Neural progenitor cell (in vitro differentiated cells): ENCODE results near the gene TEDC1. TPM values are rescaled to one million over a fixed set of nuclear protein-coding genes. Genes with fewer than 3 reads are reported as not detected.

Source experiments
- DNase-seq: peaks from one replicate; pipeline ENCODE4 v3.0.0-alpha.2; 2016; ENCODE audit warnings: low spot score
- H2AFZ ChIP-seq: fragments of 200-600 bp; sonication (generic); replicated peaks from 2 replicates; pipeline ENCODE4 v1.6.1; 2016; ENCODE audit warnings: antibody characterized with exemption
- H3F3A ChIP-seq: fragments of 200-600 bp; sonication (generic); 2 replicates; pipeline ENCODE4 v1.6.1; 2016; ENCODE audit warnings: antibody characterized with exemption, low read depth
- H3K27ac ChIP-seq: fragments of 200-600 bp; sonication (generic); 2 replicates; pipeline ENCODE4 v1.5.1; 2016; ENCODE audit warnings: mild to moderate bottlenecking
- H3K27me3 ChIP-seq: fragments of 200-600 bp; sonication (generic); 2 replicates; pipeline ENCODE4 v1.6.1; 2016; ENCODE audit warnings: mild to moderate bottlenecking, moderate library complexity
- H3K36me3 ChIP-seq: fragments of 200-600 bp; sonication (generic); 2 replicates; pipeline ENCODE4 v1.5.1; 2016
- H3K4me1 ChIP-seq: fragments of 200-600 bp; sonication (generic); 2 replicates; pipeline ENCODE4 v1.6.1; 2016; ENCODE audit warnings: mixed run types
- H3K4me2 ChIP-seq: fragments of 200-600 bp; sonication (generic); 2 replicates; pipeline ENCODE4 v1.6.1; 2016
- H3K4me3 ChIP-seq: fragments of 200-600 bp; sonication (generic); 2 replicates; pipeline ENCODE4 v1.5.1; 2016
- H3K79me2 ChIP-seq: fragments of 200-600 bp; sonication (generic); 2 replicates; pipeline ENCODE4 v1.6.1; 2016; ENCODE audit warnings: low read depth
- H3K9ac ChIP-seq: fragments of 200-600 bp; sonication (generic); 2 replicates; pipeline ENCODE4 v1.6.1; 2016
- H3K9me3 ChIP-seq: fragments of 200-600 bp; sonication (generic); 2 replicates; pipeline ENCODE4 v1.5.1; 2016; ENCODE audit warnings: low read depth
- H4K20me1 ChIP-seq: fragments of 200-600 bp; sonication (generic); 2 replicates; pipeline ENCODE4 v1.6.1; 2016; ENCODE audit warnings: low read depth
- H3K27ac Mint-ChIP-seq: 3 replicates; pipeline ENCODE4 v1.8.0; 2021; ENCODE audit warnings: mixed read lengths
- H3K27me3 Mint-ChIP-seq: 2 replicates; pipeline ENCODE4 v1.8.0; 2022; ENCODE audit warnings: low read depth, mild to moderate bottlenecking, inconsistent platforms, moderate library complexity, mixed read lengths; ENCODE audit not compliant: insufficient read depth
- H3K36me3 Mint-ChIP-seq: 3 replicates; pipeline ENCODE4 v1.8.0; 2021; ENCODE audit warnings: mixed read lengths
- H3K4me1 Mint-ChIP-seq: 3 replicates; pipeline ENCODE4 v1.8.0; 2021; ENCODE audit warnings: mixed read lengths
- H3K4me3 Mint-ChIP-seq: 3 replicates; pipeline ENCODE4 v1.8.0; 2021; ENCODE audit warnings: mild to moderate bottlenecking, moderate library complexity, mixed read lengths
- H3K9me3 Mint-ChIP-seq: 3 replicates; pipeline ENCODE4 v1.8.0; 2020; ENCODE audit warnings: mixed read lengths
- EZH2 ChIP-seq: fragments of 200-600 bp; sonication (generic); IDR thresholded peaks from 2 replicates; pipeline ENCODE4 v1.6.1; 2017; ENCODE audit warnings: antibody characterized with exemption, mild to moderate bottlenecking, moderate library complexity
- EZH2phosphoT487 ChIP-seq: fragments of 200-600 bp; sonication (generic); IDR thresholded peaks from 2 replicates; pipeline ENCODE4 v1.6.1; 2017; ENCODE audit warnings: antibody characterized with exemption
- total RNA-seq: library from RNA; depleted of rRNA; stranded (reverse); fragments of >200 nt; gene quantifications from 2 replicates; pipeline ENCODE4 v1.2.3, GENCODE V29; 2015; ENCODE audit warnings: low replicate concordance
- TF ChIP-seq, protein P1 (sequence below): fragments of 200-600 bp; sonication (generic); IDR thresholded peaks from 2 replicates; pipeline ENCODE4 v1.5.1; 2017; ENCODE audit warnings: antibody characterized with exemption, mild to moderate bottlenecking

TEDC1 gene
- total RNA-seq, 1 donor from 2014 or later: 3.6 TPM

- Histone ChIP-seq H3K4me3 (no peak overlapping the region), H3K4me2 (no peak overlapping the region), H3F3A (no peaks in the 10 kb centered on the region), H3K79me2 (no peaks in the 10 kb centered on the region), H3K27me3 (peaks cover 44% of the 10 kb centered on the region), H3K27ac (no peak overlapping the region), H3K36me3 (no peaks in the 10 kb centered on the region), H2AFZ (no peak overlapping the region), H3K9me3 (no peaks in the 10 kb centered on the region), H3K4me1 (no peaks in the 10 kb centered on the region), H3K9ac (no peak overlapping the region), H4K20me1 (no peaks in the 10 kb centered on the region)
- Mint-ChIP-seq H3K27me3 (peaks cover 20% of the 10 kb centered on the region), H3K36me3 (no peaks in the 10 kb centered on the region), H3K27ac (no peak overlapping the region), H3K4me3 (no peak overlapping the region), H3K9me3 (no peaks in the 10 kb centered on the region), H3K4me1 (peaks cover 7% of the 10 kb centered on the region)
- DNase-seq: no peak
- TF ChIP-seq, protein P1, sequence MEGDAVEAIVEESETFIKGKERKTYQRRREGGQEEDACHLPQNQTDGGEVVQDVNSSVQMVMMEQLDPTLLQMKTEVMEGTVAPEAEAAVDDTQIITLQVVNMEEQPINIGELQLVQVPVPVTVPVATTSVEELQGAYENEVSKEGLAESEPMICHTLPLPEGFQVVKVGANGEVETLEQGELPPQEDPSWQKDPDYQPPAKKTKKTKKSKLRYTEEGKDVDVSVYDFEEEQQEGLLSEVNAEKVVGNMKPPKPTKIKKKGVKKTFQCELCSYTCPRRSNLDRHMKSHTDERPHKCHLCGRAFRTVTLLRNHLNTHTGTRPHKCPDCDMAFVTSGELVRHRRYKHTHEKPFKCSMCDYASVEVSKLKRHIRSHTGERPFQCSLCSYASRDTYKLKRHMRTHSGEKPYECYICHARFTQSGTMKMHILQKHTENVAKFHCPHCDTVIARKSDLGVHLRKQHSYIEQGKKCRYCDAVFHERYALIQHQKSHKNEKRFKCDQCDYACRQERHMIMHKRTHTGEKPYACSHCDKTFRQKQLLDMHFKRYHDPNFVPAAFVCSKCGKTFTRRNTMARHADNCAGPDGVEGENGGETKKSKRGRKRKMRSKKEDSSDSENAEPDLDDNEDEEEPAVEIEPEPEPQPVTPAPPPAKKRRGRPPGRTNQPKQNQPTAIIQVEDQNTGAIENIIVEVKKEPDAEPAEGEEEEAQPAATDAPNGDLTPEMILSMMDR: no peak
- no peak for TF ChIP-seq EZH2
- no peak for TF ChIP-seq EZH2phosphoT487
These were observed 16.2 kb downstream of the TEDC1 start for GRCh38 chr14:105507247-105507646.

- no peaks in the 10 kb centered on the region for H3K4me1 ChIP-seq
- H4K20me1 ChIP-seq: no peaks in the 10 kb centered on the region
- H3K4me3 ChIP-seq: no peak overlapping the region
- no peaks in the 10 kb centered on the region for H3K36me3 ChIP-seq
- H3K9me3 ChIP-seq: no peaks in the 10 kb centered on the region
- H3K9ac ChIP-seq: no peak overlapping the region
- Mint-ChIP-seq H3K4me3 (no peak overlapping the region), H3K27ac (no peak overlapping the region), H3K4me1 (peaks cover 7% of the 10 kb centered on the region), H3K27me3 (peaks cover 16% of the 10 kb centered on the region), H3K36me3 (no peaks in the 10 kb centered on the region), H3K9me3 (no peaks in the 10 kb centered on the region)
- H3K27ac ChIP-seq: no peak overlapping the region
- no peaks in the 10 kb centered on the region for H3K79me2 ChIP-seq
- peaks cover 52% of the 10 kb centered on the region for H3K27me3 ChIP-seq
- no peak overlapping the region for H3K4me2 ChIP-seq
- no peak overlapping the region for H2AFZ ChIP-seq
- TF ChIP-seq, protein P1: no peak
- TF ChIP-seq EZH2: no peak
- TF ChIP-seq EZH2phosphoT487: no peak
- DNase-seq: no peak
- no peaks in the 10 kb centered on the region for H3F3A ChIP-seq
These were observed 17.0 kb downstream of the TEDC1 start for GRCh38 chr14:105508069-105508468.

GRCh38 chr14:105508601-105509000 is 17.6 kb downstream of the TEDC1 start:
- TF ChIP-seq, protein P1: no peak
- TF ChIP-seq EZH2 (no peak), EZH2phosphoT487 (no peak)
- no peak overlapping the region for H3K27ac ChIP-seq
- DNase-seq: no peak

More at GRCh38 chr14:105508601-105509000, 17.6 kb downstream of the TEDC1 start:
- H3K4me3 Mint-ChIP-seq: no peak overlapping the region
- peaks cover 4% of the 10 kb centered on the region for H3K4me1 Mint-ChIP-seq
- Histone ChIP-seq H3K4me2 (no peak overlapping the region), H4K20me1 (no peaks in the 10 kb centered on the region), H3K79me2 (no peaks in the 10 kb centered on the region), H3K4me1 (no peaks in the 10 kb centered on the region), H2AFZ (no peak overlapping the region), H3K4me3 (no peak overlapping the region), H3K27me3 (peaks cover 57% of the 10 kb centered on the region), H3K9me3 (no peaks in the 10 kb centered on the region), H3K36me3 (no peaks in the 10 kb centered on the region), H3K9ac (no peak overlapping the region), H3F3A (no peaks in the 10 kb centered on the region)
- peaks cover 14% of the 10 kb centered on the region for H3K27me3 Mint-ChIP-seq
- no peaks in the 10 kb centered on the region for H3K9me3 Mint-ChIP-seq
- H3K36me3 Mint-ChIP-seq: no peaks in the 10 kb centered on the region
- no peak overlapping the region for H3K27ac Mint-ChIP-seq
